K562 (cell line): ENCODE data around the gene CCT4.

Source experiments
- CC2D1A ChIP-seq: fragments of 450-650 bp; IDR thresholded peaks from 2 replicates; pipeline ENCODE4 v1.6.1; 2017; ENCODE audit warnings: mild to moderate bottlenecking
- CTCF ChIP-seq, 3 experiments: IDR thresholded peaks in 2 of 3; conservative IDR thresholded peaks in 1 of 3; 2 replicates each; pipeline ENCODE4 v1.5.1; 2011 to 2012; ENCODE audit warnings: low read length in 3 of 3, mild to moderate bottlenecking in 3 of 3, control low read depth in 2 of 3, improper control_type of control experiment in 1 of 3, inconsistent platforms in 1 of 3, low read depth in 1 of 3, mixed read lengths in 1 of 3, moderate library complexity in 1 of 3; ENCODE audit not compliant: insufficient read depth in 2 of 3
- EZH2 ChIP-seq: IDR thresholded peaks from 2 replicates; pipeline ENCODE4 v1.6.1; 2012; ENCODE audit warnings: low read depth, mild to moderate bottlenecking, inconsistent platforms, low read length, borderline replicate concordance
- FOXA3 ChIP-seq, 2 experiments: fragments of 450-650 bp in 1 of 2; sonication (generic) in 1 of 2; formaldehyde crosslinking; IDR thresholded peaks in 1 of 2; conservative IDR thresholded peaks in 1 of 2; 2 replicates each; pipeline versions ENCODE4 v1.4.0 to v1.8.0; 2020 to 2022; ENCODE audit warnings: mild to moderate bottlenecking in 2 of 2, missing genetic modification reagents in 1 of 2
- FOXK2 ChIP-seq, 2 experiments: fragments of 450-650 bp; IDR thresholded peaks in 1 of 2; conservative IDR thresholded peaks in 1 of 2; 2 replicates each; pipeline ENCODE4 v1.6.1; 2016; ENCODE audit warnings: low read depth in 2 of 2, mild to moderate bottlenecking in 1 of 2
- GTF2F1 ChIP-seq: IDR thresholded peaks from 2 replicates; pipeline ENCODE4 v1.6.1; 2011; ENCODE audit warnings: low read depth, low read length, improper control_type of control experiment
- PHB ChIP-seq: fragments of 250-450 bp; sonication (Bioruptor Pico); IDR thresholded peaks from 2 replicates; pipeline ENCODE4 v1.5.0; 2021
- PHTF2 ChIP-seq: fragments of 250-450 bp; sonication (Bioruptor Pico); IDR thresholded peaks from 2 replicates; pipeline ENCODE4 v1.5.0; 2021; ENCODE audit warnings: mild to moderate bottlenecking

DNA sequence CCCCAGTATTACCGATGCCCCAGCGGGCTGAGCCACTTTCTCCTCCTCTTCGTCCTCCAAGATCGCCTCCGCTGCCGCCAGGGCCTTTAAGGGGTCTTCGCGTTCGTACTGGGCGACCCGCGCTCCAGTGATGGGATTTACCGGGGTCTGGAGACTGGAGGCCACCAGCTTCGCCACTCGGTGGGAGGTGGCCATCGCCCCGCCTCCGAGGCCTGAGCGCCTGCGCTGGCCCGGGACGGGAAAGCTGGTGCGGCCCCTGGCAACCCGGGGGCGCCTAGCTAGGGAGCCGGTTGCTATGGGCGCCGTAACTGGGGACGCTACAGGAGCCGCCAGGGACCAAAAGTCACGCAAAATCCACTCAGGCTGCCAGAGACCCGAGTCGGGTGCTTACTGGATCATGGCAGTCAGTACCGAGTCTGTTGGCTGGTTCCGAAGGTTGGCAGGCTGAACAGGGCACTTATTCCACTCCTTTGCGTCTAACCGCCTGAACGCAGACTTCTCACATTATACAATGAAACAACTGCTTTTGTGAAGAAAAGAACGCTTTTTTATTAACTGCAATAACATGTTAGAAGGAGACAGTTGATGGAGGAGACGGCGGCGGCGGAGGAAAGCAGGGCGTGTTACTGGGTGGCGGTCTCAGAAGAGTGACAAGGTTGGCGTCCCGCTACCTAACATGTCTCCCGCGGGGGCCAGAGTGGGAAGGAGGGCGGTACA, 34.5 kb downstream of the CCT4 start, which contains the start of gene FAM161A:
- TF ChIP-seq PHB (CRISPR knock-in tag) (no peak), GTF2F1 (no peak), PHTF2 (no peak), CC2D1A (no peak), CTCF (IDR thresholded peaks at IDR 0.05 in 2 of 3, conservative IDR thresholded peaks at IDR 0.05 in 1 of 3; ENCODE audit: insufficient read depth in 2 of 3, low read depth in 1 of 3, low read length in 3 of 3) (no peak), FOXK2 (conservative IDR thresholded peaks at IDR 0.05 in 1 of 2, IDR thresholded peaks at IDR 0.05 in 1 of 2; ENCODE audit: low read depth in 2 of 2) (no peak), EZH2 (no peak), FOXA3 (CRISPR knock-in tag; conservative IDR thresholded peaks at IDR 0.05 in 1 of 2, IDR thresholded peaks at IDR 0.05 in 1 of 2) (no peak)
